ENCODE measurements around the gene LAMP1. TPM values are rescaled to one million over a fixed set of nuclear protein-coding genes. Genes with fewer than 3 reads are reported as not detected.

LAMP1 gene
- total RNA-seq, 2 experiments from 2014 or later = 72.2 to 80.7 TPM

DNA sequence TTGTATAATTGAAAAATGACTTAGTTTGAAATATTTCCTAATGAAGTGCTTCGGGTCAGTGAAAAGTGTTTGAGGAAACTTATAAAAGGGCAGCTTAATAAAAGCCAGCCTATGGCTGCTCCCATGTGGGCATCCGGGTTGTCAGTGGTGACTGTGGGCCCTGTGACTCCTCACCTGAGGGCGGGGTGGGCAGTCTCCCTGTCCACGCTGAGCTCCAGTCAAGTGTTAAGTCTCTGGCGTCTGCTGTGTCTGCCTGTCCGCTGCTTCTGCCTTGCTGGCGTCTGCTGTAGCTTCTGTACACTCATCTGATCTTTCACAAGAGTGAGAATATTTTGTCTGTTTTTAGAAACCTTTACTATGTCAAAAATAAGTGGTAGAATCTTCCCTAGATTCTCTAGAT, 7.1 kb downstream of the LAMP1 start:
- Mint-ChIP-seq H3K36me3 (ENCODE audit: low read depth) (peaks cover 37% of the 10 kb centered on the region), H3K4me1 (ENCODE audit: low read depth) (peaks cover 34% of the 10 kb centered on the region), H3K27ac (peak overlapping the region; percentile 39), H3K9me3 (no peaks in the 10 kb centered on the region), H3K4me3 (no peak overlapping the region), H3K27me3 (no peaks in the 10 kb centered on the region)
- Histone ChIP-seq H3K36me3 (ENCODE audit: insufficient read depth, low read length) (peaks cover 20% of the 10 kb centered on the region), H3K27me3 (ENCODE audit: control insufficient read depth in 1 of 2, insufficient read depth in 2 of 2, low read length in 2 of 2) (no peaks in the 10 kb centered on the region), H3K27ac (ENCODE audit: low read depth in 1 of 2, low read length in 2 of 2) (no peak overlapping the region), H3K9me3 (ENCODE audit: control insufficient read depth in 1 of 2, insufficient read depth in 1 of 2, low read length in 2 of 2) (no peaks in the 10 kb centered on the region), H3K4me3 (ENCODE audit: low read length) (no peak overlapping the region), H3K4me1 (ENCODE audit: insufficient read depth, low read length) (peaks cover 10% of the 10 kb centered on the region)
- DNase-seq = no peak
- TF ChIP-seq, protein P1, sequence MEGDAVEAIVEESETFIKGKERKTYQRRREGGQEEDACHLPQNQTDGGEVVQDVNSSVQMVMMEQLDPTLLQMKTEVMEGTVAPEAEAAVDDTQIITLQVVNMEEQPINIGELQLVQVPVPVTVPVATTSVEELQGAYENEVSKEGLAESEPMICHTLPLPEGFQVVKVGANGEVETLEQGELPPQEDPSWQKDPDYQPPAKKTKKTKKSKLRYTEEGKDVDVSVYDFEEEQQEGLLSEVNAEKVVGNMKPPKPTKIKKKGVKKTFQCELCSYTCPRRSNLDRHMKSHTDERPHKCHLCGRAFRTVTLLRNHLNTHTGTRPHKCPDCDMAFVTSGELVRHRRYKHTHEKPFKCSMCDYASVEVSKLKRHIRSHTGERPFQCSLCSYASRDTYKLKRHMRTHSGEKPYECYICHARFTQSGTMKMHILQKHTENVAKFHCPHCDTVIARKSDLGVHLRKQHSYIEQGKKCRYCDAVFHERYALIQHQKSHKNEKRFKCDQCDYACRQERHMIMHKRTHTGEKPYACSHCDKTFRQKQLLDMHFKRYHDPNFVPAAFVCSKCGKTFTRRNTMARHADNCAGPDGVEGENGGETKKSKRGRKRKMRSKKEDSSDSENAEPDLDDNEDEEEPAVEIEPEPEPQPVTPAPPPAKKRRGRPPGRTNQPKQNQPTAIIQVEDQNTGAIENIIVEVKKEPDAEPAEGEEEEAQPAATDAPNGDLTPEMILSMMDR (IDR thresholded peaks at IDR 0.05) = no peak
- intact Hi-C loops (cut with DNase I, micrococcal nuclease) = no loop called here
- no peak for ATAC-seq (ENCODE audit: poor library complexity)
- ChIA-PET CTCF (no interaction called here), POLR2A (no interaction called here)

DNA sequence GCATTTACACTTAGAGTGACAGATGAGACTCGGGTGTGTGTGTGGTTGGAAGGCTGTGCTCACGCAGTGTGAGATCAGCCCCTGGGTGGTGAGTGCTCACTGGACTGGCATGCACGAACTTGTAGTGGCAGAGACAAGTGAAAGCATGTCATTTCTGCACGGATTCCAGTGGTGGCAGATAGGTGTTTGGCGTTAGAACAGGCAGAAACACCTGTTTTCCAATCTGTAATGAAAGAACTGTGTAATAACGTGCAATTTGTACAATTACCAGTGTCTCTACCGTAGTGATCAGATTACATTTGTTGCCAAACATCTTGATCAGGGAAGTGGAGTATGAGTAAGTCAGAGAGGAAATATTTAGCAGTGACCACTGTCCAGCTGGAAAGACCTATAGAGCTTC, 8.2 kb downstream of the LAMP1 start:
- TF ChIP-seq, protein P1 (IDR thresholded peaks at IDR 0.05) = no peak
- Histone ChIP-seq H3K27me3 (ENCODE audit: control insufficient read depth in 1 of 2, insufficient read depth in 2 of 2, low read length in 2 of 2) (no peaks in the 10 kb centered on the region), H3K27ac (ENCODE audit: low read depth in 1 of 2, low read length in 2 of 2) (no peak overlapping the region), H3K4me1 (ENCODE audit: insufficient read depth, low read length) (peaks cover 7% of the 10 kb centered on the region), H3K9me3 (ENCODE audit: control insufficient read depth in 1 of 2, insufficient read depth in 1 of 2, low read length in 2 of 2) (no peaks in the 10 kb centered on the region), H3K36me3 (ENCODE audit: insufficient read depth, low read length) (peaks cover 25% of the 10 kb centered on the region), H3K4me3 (ENCODE audit: low read length) (no peak overlapping the region)
- DNase-seq (no peak), ATAC-seq (ENCODE audit: poor library complexity) (no peak)
- CTCF ChIA-PET = no interaction called here
- Mint-ChIP-seq H3K4me1 (ENCODE audit: low read depth) (peaks cover 34% of the 10 kb centered on the region), H3K27ac (no peak overlapping the region), H3K36me3 (ENCODE audit: low read depth) (peaks cover 44% of the 10 kb centered on the region), H3K4me3 (no peak overlapping the region), H3K9me3 (no peaks in the 10 kb centered on the region), H3K27me3 (no peaks in the 10 kb centered on the region)
- POLR2A ChIA-PET = no interaction called here
- intact Hi-C loops (cut with DNase I, micrococcal nuclease) = no loop called here

DNA sequence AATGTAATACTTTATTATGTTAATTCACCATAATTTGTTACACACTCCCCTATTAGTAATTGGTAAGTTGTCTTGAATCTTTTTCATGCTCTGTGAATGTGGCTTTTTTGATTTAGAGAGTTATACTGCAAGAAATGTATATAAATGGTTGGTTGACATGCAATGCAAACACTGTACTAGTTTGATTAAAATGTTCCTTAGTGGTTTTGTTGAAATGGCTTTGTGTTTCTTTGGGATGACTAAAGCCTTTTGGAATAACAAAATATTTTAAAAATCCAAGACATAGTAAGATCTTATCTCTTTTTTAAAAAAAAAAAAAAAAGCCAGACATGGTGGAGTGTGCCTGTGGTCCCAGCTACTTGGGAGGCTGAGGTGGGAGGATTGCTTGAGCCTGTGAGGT, 10.5 kb downstream of the LAMP1 start:
- H3K4me3 ChIP-seq (ENCODE audit: low read length) = no peak overlapping the region
- intact Hi-C loops (cut with DNase I, micrococcal nuclease) = no loop called here
- H3K9me3 ChIP-seq (ENCODE audit: control insufficient read depth in 1 of 2, insufficient read depth in 1 of 2, low read length in 2 of 2) = no peaks in the 10 kb centered on the region
- ATAC-seq (ENCODE audit: poor library complexity) (no peak), DNase-seq (no peak)
- Mint-ChIP-seq H3K4me1 (ENCODE audit: low read depth) (peaks cover 28% of the 10 kb centered on the region), H3K36me3 (ENCODE audit: low read depth) (peaks cover 59% of the 10 kb centered on the region), H3K9me3 (no peaks in the 10 kb centered on the region), H3K27ac (no peak overlapping the region), H3K4me3 (no peak overlapping the region), H3K27me3 (no peaks in the 10 kb centered on the region)
- peaks cover 40% of the 10 kb centered on the region for H3K36me3 ChIP-seq (ENCODE audit: insufficient read depth, low read length)
- peaks cover 7% of the 10 kb centered on the region for H3K4me1 ChIP-seq (ENCODE audit: insufficient read depth, low read length)
- TF ChIP-seq, protein P1 (IDR thresholded peaks at IDR 0.05) = no peak
- POLR2A ChIA-PET = no interaction called here
- CTCF ChIA-PET = interaction anchor here (0.7 kb wide), 1 partner anchor 17 kb away, joined by 4 read pairs; no protein-coding TSS in a partner anchor
- no peak overlapping the region for H3K27ac ChIP-seq (ENCODE audit: low read depth in 1 of 2, low read length in 2 of 2)
- no peaks in the 10 kb centered on the region for H3K27me3 ChIP-seq (ENCODE audit: control insufficient read depth in 1 of 2, insufficient read depth in 2 of 2, low read length in 2 of 2)
